Posterior cingulate gyrus (tissue), 11 donors: ENCODE results near the gene HSP90B1.
A peak's percentile ranks its signal among the peaks of the same experiment; 100 is the strongest.

Source experiments
- DNase-seq, 10 donors: peaks; one replicate each; pipeline versions ENCODE4 v3.0.0 to v3.0.0-alpha.2; 2020 to 2021; ENCODE audit warnings: mixed read lengths in 3 of 10
- intact Hi-C: fragments of 100-400 bp; cut with DNase I; formaldehyde crosslinking; loops from one replicate; pipeline ENCODE4 v1.15.1; 2023

The HSP90B1 gene

DNA sequence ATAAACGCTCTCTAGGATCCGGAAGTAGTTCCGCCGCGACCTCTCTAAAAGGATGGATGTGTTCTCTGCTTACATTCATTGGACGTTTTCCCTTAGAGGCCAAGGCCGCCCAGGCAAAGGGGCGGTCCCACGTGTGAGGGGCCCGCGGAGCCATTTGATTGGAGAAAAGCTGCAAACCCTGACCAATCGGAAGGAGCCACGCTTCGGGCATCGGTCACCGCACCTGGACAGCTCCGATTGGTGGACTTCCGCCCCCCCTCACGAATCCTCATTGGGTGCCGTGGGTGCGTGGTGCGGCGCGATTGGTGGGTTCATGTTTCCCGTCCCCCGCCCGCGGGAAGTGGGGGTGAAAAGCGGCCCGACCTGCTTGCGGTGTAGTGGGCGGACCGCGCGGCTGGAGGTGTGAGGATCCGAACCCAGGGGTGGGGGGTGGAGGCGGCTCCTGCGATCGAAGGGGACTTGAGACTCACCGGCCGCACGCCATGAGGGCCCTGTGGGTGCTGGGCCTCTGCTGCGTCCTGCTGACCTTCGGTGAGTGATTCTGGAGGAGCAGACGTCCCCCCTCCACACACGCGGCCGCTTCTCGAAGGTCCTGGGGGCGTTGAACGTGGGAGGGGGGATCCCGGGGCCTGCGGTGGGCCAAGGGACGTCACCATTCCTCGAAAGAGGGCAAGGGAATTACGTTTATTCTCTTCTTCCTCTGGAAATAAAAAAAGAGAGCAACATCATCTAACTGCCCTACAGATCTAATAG lies at the start of gene HSP90B1:
Gene HSP90B1 (plus strand): TSS at position 377 of the 753 bp plus-strand sequence. CDS start 106 bp downstream, at position 483.
- peak; percentile 98 to 100 (median 99) for DNase-seq
- intact Hi-C loops, result loop anchor here (2.0 kb wide), 2 partner anchors 27 to 35 kb away; partner anchors contain the start of gene TDG

DNA sequence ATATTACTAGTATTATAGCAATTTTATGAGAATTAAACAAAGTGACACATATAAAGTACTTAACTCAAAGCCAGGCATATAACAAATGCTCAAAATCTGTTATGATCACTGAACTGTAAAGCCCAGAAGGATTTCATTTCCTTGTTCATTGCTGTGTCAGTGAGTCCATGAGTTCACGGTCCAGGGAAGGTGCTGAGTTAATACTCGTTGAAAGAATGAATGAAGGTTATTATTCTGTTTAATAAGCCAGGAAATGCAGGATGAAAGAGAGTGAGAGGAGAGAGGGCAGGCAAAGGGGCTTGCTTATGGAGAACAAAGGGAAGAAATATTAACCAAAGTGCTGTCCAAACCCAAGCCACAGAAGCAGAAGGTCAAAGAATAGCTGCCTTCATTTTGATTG lies 48.9 kb upstream of the HSP90B1 start:
- intact Hi-C loops, result no loop called here
- DNase-seq, result no peak

DNA sequence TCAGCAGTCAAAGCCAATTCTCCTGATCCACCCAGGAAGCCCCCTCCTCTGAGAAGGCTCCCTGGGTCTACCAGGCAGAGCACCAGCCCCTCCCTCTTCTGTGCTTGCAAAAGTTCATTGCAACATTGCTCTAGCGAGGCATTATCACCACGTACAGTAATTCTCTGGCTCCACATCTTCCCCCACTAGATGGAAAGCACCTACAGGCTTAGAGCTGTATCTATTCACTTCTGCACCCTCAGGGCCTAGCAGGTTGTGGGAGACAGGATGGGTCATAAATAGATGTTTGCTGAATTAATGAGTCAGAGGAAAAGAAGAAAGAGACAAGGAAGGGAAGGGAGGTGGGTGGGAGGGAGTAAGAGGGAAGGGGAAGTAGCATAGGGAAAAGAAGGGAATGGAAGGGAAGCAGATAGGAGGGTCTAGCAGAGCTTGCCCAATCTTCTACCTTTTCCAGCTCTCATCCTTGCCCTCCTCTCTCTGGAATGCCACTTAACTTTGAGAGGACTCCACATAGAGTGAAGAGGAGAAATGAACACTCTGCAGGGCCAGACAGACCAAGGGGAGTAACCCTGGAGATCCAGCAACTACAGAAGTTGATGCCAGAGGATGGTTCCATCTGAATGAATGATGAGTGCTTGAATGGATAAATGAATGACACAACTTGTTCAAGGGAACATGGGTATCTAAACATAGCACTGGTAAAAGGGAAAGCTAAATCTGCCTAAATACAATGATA lies 47.2 kb upstream of the HSP90B1 start:
- DNase-seq, result no peak
- intact Hi-C loops, result no loop called here

- intact Hi-C loops, result no loop called here
- DNase-seq, result no peak
These were observed 46.3 kb upstream of the HSP90B1 start for GRCh38 chr12:103883908-103884307.

GRCh38 chr12:103884316-103884715 lies 45.9 kb upstream of the HSP90B1 start:
- intact Hi-C loops, result no loop called here
- no peak for DNase-seq

DNA sequence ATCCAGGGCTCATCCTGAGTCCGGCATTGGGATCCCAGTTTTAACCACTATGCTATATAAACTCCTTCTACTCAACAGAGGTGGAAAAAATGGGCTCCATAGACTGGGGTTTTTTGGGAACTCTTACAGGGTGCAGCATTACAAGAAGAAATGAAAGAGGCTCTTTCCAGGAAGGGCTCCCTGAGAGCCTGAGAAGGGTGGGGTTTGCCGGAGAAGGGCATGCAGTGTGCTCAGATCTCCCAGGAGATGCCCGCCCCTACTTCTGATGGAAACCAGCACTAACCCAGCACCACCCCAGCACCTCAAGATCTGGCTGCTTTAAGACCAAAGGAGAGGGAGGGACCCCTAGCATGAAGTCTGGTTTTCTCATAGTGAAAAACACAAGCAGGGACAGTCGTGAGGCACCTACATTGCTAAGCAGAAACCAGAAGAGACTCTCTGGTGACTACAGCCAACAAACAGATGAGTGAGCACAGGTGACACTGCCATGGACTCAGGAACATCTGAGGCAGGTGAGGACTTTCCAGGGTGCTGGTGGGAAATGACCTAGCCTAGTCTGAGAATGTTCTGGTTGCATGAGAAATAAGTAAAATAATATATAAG lies 43.9 kb upstream of the HSP90B1 start:
- DNase-seq, result no peak
- intact Hi-C loops, result no loop called here

- intact Hi-C loops, result no loop called here
- DNase-seq, result no peak
These were observed 42.5 kb upstream of the HSP90B1 start for GRCh38 chr12:103887738-103888137.

DNA sequence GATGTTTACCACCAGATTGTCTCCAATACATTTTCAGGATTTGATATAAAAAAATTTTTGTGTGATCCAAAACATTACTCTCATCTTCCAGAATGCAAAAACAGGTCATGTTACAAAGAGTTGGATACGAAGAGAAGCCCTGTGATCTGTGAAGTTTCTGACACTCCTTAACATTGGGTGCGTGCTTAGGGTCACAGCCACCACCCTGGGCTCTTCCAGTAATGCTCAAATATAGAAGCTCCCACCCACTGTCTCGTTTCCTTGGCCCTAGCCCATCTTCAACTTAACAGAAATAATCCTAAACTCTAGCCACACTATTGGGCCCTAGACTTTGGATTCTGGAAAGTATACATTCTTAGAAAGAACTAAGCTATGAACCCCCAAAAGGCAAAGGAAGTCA lies 32.9 kb upstream of the HSP90B1 start:
- intact Hi-C loops, result no loop called here
- no peak for DNase-seq

- no peak for DNase-seq
- intact Hi-C loops, result no loop called here
These were observed 28.6 kb upstream of the HSP90B1 start for GRCh38 chr12:103901518-103902173.

GRCh38 chr12:103903993-103904392 lies 26.2 kb upstream of the HSP90B1 start:
- intact Hi-C loops, result no loop called here
- no peak for DNase-seq

DNA sequence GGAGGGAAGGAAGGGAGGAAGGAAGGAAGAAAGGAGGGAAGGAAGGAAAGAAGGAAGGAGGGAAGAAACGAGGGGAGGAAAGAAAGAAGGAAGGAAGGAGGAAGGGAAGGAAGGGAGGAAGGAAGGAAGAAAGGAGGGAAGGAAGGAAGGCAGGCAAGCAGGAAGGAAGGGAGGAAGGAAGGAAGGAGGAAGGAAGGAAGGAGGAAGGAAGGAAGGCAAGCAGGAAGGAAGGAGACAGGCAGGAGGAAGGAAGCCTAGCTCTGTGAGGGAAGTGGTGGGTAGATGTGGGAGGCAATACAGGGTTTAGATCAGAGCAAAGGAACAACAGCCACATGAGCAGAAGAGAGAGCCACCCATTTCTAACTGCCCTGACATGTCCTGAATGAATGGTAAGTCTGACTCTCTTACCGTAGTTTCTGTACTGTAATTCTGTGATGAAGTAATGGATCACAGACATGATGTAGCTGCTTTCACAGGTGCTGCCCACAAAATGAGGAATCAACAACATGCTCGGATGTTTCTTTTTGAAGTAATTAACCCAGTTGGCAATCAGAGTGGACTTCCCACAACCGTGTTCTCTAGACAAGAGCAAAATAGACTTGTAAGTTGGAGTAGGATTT lies 24.4 kb upstream of the HSP90B1 start:
- intact Hi-C loops, result no loop called here
- no peak for DNase-seq

- intact Hi-C loops, result no loop called here
- no peak for DNase-seq
These were observed 22.0 kb upstream of the HSP90B1 start for GRCh38 chr12:103908246-103908541.

DNA sequence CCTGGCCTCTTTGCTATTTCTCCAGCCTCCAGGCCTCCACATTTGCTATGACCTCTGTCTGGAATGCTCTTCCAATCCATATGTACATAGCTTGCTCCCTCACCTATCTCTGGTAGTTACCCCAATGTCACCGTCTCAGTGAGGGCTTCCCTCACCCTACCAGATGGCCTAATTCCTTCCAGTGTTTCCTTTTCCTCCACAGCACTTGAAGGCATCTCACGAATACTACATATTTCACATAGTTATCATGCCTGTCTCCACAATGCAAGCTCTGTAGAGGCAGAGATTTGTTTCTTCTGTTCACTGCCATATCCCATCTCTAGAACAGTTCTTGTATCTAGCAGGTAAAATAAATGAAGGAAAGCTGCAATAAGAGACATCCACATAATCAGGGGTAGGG lies 21.3 kb upstream of the HSP90B1 start:
- intact Hi-C loops, result no loop called here
- no peak for DNase-seq

DNA sequence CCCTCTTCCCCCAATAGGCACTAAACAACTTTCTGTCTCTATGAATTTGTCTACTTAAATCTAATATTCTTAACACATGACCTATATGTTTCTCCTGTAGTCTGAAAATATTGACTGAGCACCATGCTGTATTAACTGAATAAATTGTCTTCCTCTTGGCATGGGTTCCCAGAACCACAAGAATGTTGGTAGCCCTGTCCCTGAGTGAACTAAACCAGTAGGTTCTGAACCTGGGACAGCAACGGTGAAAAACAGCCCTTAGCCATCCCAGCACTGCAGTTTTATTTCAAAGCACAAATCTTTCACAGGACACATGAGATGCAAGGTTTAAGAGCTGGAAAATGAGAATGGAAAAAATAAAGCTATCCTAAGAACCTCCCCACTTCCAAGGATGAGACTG lies 20.4 kb upstream of the HSP90B1 start:
- intact Hi-C loops, result no loop called here
- no peak for DNase-seq

DNA sequence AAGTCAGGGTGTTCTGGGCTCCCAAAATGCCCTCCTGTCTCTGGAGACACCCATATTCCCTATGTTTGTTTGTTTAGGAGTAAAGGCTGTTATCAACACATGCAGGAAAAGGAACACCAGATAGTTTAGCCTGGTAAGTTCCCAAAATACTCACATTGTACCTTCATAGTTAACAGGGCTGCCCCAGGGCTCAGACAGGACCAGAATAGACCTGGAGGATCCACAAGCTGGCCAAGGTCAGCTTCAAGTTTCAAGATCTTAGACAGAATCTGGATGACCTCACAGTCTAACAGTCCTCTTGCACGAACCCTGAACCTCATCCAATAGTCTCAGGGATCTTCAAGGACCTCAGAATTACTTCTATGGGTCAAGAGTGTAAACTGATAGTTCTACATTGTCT lies 18.1 kb upstream of the HSP90B1 start:
- DNase-seq, result no peak
- intact Hi-C loops, result no loop called here

DNA sequence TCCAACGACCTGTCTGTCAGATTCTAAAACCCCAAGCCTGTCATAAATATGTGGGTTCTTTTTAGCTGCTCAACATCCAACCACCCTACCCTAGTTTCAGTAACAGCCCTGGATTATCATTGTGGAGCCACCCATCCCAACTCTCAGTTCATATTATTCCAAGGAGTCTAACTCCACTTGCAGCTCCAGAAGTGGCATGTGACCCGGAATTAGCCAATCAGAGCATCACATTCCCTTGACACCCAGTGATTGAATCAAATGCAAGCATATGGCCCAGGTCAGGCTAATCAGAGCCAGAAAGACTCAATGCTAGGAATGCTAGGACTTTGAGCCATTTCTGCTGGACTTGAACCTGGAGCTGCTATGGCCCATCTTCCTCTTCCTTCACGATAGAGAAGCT lies 17.1 kb upstream of the HSP90B1 start:
- intact Hi-C loops, result no loop called here
- DNase-seq, result no peak

GRCh38 chr12:103915306-103915705 lies 14.9 kb upstream of the HSP90B1 start:
- intact Hi-C loops, result no loop called here
- no peak for DNase-seq

DNA sequence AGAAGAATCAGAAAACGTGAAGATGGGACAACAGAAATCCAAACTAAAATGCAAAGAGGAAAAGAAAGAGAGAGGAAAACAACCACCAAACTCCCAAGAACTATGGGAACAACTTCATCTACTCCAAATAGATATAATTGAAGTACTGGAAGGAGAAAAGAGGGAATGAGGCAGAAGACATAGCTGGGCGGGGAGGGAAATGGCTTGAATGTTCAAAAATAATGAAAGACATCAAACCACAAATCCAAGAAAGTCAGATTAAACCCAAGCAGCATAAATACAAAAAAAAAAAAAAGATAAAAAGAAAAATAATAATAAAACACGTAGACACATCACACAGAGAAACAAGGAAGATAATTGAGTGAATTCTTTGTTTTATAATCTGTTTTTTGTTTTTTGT lies 12.3 kb upstream of the HSP90B1 start:
- DNase-seq, result no peak
- intact Hi-C loops, result no loop called here

DNA sequence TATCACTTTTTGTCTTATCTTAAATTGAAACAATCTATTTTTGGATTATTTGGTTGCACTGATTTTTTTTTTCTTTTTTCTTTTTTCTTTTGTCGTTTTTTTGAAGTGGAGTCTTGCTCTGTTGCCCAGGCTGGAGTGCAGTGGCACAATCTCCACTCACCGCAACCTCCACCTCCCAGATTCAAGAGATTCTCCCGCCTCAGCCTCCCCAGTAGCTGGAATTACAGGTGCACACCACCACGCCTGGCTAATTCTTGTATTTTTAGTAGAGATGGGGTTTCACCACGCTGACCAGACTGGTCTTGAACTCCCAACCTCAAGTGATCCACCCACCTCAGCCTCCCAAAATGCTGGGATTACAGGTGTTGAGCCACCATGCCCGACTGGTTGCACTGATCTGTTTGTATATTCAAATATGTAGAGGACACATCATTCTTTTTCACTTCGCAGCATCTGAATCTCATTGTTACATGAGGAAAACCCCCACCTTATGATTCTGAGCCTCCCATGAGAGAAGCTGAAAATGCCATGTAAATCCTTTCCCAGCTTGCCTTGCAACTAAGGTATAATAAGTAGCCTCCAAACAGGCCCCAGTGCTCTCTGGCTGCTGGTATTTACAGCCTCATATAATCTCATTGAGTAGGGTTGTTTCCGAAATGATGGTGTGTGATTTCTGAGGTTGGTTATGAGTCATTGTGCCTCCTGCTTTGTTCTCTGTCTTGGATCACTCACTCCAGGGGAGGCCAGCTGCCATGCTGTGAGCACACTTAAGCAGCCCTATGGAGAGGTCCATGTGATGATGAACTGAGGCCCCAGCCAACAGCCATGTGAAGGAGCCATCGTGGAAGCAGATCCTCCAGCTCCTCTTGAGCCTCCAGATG lies 5.2 kb upstream of the HSP90B1 start:
- intact Hi-C loops, result no loop called here
- DNase-seq, result no peak

GRCh38 chr12:103928682-103929045 lies 1.5 kb upstream of the HSP90B1 start:
- DNase-seq, result peak in 2 of 10 donors; percentile 5 to 6
- intact Hi-C loops, result no loop called here
